Iris pigment epithelial cell (primary cell): ENCODE measurements around the gene ACSL6.

ENCODE experiments used
- DNase-seq: peaks from one replicate; pipeline ENCODE4 v3.0.0-alpha.2; 2011; ENCODE audit warnings: low read depth

ACSL6 gene

DNA sequence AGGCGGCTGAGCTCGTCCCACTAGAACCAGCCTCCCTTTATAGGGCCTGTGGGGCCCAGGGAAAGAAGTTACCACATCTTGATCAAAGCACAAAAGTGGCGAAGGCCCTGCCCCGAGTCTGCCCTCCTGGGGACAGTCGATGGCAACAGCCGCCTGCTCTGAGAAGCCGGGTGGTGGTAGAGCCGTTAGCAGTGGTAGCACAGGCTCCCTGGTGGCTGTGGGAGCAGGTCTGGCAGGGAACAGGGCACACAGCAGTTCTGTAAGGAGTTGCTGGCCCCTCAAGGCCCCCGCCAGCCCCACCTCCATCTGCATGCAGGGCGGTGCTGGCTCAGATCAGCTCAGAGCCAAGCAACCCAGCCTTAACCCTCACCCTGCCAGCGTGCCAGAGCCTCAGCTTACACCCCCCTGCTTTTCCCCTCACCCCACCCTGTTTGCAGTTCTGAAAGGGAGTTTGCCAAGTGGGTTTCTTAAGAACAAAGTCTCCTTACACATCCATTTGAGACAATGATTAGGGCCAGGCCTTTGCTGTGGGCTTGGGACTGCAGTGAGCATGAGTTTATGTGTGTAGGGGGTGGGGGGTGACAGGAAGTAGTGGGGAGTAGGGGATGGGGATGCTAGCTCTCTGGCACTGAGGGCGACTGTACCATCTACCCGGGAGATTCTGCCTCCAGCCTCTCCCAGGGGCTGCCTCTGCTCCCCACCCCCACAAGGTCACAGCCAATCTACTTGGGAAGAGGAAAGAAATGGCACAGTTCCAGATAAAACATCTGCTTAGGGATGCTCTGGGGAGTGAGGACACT lies 11.8 kb downstream of the ACSL6 start:
- DNase-seq = no peak

DNA sequence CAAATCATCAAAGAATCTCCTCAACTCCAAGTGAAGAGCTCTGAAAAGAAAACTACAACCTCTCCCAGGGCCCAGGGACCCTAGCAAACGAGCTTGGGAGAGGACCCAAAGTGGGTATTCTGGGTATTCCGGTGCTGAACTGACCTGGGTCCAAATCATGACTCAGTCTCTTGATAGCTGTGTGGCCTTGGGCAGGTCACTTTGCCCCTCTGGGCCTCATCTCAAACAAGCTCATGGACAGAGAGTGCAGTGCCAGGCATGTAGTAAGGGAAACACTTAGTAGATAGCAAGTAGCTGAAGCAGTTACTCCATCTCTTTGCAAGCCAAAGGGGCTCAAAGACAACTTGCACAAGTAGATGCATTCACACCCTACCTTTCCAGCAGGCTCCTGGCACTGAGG lies 12.4 kb downstream of the ACSL6 start:
- no peak for DNase-seq

DNA sequence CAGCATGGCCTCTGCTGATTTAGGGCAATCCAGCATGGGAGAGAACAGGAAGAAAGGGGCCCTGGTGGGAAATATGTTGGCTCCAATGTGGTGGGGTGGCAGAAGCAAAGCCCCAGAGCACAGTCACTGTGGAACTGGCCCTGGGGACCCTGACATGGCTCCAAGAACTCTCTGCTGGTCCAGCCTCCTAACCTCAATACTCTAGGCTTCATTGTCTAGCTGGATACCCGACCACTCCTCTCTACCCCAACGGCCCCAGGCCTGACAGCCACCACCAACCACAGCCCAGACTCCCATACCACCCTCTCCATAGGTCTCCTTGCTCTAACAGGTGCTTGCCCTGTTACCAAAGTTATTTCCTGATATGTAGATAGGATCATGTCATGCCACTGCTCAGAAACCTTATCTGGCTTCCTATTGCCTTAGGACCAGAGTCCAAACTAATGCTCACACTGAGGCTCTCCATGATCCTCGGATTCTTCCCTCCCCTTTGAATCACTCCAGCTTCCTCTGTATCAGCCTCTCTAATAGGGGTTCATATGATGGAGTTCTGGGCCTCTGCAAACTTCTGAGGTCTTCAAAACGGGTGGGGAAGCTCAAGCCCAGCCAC lies 12.9 kb downstream of the ACSL6 start:
- DNase-seq = no peak

DNA sequence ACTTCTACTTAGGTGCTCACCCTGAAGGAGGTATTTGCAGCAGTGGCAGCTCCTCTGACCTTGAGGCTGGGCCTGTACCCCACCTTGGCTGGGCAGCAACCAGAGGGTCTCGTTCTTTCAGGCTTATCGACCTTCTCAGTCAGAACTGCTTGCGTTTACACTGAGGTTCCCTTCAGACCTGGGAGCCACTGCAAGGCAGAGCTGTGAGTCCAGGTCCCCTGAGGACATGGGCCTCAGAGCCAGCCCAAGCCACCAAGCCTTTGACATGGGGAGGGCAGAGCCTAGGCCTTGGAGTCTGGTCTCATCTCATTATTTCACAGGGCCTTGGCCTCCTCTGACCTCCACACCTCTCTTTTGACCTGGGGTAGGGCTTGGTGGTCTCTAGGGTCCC lies 13.7 kb downstream of the ACSL6 start:
- DNase-seq = no peak

DNA sequence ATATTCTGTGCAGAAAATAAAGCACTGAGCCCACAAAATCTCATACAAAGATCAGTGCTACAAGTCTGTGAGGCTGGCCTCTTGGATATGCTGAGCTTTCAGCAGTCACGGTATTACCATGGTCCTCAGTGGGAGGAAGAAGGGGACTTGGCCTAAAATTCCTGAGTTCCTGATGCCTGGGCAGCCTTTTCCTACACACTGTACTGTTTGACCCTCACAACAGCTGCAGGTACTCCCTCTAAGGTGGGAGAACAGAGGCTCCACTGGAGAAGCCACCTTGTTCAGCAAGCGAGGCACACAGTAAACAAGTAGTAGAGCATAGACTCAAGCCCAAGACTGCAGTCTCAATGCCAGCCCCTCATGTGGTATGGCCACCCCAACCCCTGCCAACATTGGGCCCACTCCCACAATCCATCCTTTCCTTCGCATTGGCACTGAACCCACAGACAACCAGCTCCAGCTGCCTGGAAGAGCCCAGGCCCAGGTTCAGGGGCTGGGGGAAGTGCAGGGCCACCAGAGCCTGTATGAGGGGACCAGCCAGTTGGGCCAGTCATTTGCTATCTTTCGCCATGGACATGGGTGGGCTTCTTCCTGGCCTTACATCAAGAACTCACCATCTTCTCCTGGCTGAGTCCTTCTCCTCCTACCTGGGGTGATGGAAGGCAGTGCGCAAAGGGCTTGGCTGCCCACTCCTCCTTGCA lies 14.3 kb downstream of the ACSL6 start:
- DNase-seq = no peak

DNA sequence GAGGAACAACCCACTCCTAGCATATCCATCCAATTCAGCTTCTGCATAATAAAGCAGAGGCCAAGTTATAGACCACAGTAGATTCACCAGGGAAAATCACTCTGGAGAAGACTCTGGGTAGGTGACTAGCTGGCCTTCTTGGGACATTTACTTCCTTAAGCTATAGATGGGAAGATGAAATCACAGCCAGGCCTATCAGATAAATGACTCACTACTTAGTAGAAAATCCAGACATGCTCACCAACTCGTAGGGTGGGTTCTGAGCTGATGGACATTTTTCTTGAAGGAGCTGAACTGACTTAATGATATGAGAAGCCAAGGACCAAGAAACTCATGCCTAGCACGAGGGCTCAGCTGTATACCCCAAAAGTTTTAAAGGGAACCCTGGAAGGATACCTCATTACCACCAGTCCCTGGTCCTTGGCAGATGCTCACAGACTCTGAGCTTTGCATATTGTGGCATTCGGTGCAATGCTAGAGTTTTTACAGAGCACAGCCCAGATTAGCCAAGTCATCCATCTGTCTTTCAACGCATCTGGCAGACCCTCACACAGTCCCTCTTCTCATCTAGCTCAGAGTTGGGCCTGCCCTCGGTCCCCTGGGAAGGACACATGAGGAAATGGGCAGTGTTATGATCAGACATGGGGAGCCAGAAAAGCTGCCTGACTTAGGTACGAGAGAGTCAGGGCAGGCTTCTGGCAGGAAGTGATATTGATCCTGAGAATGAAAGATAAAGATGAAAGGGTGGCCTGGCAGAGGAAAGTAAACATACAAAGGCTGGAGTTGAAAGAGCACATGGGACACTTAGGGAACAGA lies 15.0 kb downstream of the ACSL6 start:
- DNase-seq = no peak

DNA sequence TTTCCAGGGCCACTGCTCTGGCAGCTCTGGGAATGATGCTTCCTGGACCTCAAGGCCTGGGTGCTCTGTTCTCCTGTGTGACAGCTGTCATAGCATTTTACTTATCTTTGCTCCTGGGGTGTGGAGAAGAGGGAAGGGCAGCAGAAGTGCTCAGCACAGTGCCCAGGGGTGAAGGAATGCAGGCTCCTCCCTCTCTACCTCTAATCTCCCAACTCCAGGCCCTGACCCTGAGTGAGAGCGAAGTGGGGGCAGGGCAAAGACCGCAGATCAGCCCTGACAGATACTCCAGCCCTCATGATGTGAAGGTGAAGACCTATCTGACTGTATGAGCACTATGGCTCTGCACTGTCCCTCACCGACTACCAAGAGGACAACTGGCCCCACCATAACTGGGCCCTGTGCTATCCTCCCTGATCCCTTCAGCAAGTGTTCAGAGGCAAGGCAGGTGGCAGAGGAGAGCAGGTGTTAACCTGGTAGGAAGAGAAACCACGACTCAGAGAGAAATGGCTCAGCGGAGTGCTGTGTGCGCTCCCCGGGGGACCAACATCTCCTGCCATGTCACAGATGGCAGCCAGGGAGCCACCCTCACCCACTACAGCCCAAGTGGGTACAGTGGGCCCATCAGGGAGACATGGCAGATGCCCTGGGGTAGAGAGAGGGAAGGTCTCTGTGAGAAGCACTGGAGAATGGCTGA lies 16.8 kb downstream of the ACSL6 start:
- DNase-seq = no peak

DNA sequence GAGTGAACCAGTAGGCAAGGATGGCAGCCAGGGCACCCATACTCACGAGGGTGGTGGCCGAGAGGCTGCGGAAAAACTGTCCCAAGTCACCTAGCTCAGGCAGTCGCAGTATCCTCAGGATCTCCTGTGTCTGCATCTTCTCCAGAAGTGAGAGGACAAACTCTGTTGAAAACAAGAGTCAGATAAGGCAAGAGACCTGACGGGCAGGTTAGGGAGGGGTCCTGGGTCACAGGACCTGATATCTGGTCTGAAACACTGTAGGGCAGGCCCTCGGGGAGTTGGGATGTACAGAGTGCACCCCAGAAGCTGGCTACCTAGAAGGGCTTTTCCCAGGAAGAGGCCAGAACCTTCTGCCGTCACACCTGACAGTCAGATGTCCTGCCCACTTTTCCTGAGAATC lies 17.4 kb downstream of the ACSL6 start:
- DNase-seq = no peak

DNA sequence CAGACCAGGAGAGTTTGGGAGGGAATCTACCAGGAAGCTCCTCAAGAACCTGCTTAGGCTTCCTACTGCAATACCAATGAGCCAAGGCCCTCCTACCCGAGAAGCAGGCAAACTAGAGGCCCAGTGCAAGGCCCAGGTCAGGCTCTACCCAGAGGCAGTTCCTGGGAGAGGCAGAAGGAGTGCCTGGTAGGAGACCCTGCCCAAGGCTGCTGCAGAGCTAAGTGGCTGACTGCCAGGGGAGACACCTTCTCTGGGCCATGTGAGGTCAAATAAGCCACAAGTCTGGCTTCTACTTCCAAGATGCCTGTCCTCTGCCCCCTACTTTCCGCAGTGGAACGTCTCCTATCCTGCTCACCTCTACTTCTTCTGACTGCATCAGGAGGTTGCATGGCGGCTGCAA lies 17.8 kb downstream of the ACSL6 start:
- no peak for DNase-seq

DNA sequence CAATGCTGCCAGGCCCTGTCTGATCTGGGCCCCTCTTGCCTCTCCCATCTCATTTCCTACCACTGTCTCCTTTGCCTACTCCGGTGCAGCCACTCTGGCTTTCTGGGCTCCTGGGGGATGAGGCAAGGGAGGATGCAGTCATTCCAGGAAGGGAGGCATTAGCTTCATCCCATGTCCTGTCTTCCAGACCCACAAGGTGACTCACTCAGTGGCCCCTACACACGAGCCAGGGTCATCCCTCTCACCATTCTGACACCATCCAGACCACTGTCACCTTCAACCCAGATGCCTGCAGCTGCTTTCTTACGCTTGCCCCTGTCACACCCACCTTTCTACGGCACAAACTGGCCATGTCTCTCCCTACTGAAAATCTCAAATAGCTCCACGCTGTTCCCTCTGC lies 19.1 kb downstream of the ACSL6 start:
- DNase-seq = no peak

DNA sequence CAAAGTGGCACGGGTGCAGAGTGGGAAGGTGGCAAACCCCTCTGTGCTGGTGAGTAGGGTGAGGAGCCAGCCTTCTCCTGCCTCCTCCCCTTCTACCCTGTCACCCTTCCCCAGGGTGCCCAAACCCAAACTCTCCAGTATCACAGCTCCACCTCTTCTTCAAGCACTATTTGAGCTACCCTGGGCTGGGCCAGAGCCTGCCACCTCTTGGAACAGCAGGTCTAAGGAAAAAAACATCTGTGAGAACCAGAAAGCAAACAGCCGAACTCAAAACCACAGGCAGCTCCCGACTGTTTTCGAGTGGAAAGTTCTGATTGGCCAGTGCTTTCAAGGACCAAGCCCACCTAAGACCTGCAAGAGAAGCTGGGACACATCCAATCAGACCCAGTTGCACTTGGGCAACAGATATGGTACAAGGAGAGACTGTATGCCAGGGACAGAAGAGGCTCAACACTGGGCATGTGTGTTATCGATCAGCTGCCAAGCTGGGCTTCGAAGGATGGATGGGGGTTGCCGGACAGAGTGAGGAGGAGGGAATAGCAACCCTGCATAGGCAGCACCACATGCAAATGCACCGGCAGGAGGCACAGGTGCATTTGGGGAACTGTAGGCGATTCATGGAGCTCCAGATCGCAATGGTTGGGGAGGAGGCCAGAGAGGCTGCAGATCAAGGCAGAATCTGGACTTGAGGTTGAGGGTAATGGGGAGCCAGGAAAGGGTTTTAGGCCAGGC lies 19.7 kb downstream of the ACSL6 start:
- DNase-seq = no peak

DNA sequence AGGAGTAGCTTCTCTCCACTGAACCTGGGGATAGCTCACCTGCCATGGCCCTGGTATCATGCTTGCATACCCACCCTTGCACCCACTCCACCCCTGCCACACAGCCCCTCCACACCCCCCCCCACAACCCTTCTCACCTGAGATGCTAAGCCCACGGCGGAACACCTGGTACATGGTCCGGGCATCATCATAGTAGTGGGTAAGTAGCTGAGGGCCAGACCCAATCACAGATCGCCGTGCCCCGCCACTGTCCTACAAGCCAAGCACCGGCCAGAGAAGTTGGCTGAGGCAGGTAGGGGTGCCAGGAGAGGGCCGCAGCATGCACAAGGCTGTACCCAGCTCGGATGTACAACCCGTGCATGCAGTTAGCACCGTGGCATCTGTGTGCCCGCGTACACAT lies 20.7 kb downstream of the ACSL6 start:
- no peak for DNase-seq

DNA sequence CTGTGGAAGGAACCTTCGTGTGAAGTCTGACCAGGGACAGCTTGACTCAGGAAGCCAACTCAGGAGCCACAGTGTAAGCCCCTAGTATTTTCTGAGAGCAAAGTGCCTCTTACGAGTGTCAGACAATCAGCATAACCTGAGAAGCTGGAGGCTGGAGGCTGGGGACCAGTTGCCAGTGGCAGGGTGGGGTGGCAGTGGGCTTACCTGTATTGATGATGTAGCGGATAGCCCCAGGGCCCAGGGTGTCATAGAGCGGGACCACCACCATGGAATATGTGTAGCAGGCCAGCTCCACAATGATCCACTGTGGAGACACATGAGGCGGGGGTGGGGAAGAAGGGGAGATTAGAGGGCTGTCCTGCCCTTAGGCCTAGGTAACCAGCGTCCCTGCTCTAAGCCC lies 22.9 kb downstream of the ACSL6 start:
- DNase-seq = no peak

DNA sequence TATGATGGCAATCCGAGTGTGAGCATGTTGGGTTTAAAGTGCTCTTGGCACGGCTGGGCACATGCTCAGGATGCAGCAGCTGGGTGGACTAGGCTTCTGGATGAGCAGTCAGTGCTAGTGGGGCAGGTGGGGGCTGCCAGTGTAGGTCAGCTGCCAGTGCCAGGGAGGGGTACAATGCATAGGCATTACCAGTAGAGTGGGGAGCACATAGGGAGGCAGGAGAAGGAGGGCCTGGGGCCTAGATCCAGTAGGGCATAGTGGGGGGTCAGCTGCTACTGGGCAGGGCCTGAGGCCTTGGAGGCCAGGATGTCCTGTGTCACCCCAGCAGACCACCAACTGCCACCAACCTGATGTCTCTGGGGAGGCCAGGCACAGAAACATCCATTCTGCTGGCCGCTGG lies 24.2 kb downstream of the ACSL6 start:
- DNase-seq = no peak

DNA sequence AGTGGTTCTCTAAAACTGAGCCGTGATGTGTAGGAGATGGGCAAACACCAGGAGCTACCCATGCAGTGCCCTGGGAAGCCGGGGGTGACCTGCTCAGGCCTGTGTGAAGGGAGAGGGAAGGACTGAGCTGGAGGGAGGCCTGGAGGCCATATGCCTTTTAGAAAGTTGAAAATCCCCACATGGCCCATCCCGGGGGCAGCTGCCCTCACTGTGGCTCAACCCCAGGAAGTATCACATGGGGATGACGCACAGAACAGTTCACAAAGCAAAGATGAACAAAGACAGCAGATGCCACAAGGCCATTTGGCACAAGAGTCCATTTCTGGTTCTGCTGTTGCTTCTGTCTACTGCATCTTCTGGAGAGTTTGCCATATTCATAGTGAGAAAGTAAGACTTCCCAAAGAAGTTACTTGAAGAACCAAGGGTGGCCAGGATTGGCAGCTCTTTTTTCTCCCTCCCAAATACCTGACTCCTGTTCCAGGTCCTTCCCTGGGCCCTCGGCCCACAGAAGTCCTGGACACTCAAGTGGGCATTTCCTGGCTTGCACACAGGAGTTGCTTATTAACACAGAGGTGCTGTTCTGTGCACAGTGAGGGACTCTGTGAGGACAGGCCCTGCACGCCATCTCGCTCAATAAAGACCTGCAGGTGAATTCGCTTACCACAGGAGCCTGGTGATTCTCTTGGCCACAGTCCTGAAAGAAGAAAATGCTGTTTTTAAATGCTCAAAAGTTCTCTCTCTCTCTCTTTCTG lies 25.1 kb downstream of the ACSL6 start:
- DNase-seq = no peak

DNA sequence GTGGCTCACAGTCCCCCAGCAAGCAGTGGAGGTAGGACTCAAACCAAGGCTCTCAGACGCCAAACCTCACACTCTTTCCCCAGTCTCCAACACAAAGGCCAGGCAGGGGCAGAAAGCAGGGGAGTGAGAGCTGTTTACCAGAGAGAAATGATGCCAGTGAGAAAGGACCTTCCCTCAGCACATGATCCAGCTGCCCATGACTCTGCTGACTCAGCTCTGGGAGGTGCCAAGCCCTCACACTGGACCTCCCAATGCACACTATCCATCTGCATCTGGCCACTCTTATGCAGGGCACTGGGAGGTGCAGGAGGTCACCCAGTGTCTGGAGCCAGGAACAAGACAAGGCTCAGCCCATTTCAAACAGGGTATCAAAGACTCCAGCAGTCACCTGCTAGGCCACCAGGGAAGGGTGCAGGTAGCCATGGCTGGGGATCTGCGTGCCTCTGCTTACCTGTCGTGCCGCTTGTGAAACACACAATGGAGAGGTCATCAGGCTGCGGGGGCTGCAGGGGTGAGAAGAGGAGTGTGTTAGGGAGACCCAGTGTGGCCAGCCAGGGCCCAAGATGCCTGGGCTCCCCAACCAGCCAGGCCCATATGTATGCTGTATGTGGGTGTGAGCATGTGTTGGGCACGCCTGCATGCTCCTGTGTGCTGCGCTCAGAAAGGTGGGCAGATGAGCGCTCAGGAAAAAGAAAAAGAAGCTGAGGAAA lies 26.3 kb downstream of the ACSL6 start:
- no peak for DNase-seq

DNA sequence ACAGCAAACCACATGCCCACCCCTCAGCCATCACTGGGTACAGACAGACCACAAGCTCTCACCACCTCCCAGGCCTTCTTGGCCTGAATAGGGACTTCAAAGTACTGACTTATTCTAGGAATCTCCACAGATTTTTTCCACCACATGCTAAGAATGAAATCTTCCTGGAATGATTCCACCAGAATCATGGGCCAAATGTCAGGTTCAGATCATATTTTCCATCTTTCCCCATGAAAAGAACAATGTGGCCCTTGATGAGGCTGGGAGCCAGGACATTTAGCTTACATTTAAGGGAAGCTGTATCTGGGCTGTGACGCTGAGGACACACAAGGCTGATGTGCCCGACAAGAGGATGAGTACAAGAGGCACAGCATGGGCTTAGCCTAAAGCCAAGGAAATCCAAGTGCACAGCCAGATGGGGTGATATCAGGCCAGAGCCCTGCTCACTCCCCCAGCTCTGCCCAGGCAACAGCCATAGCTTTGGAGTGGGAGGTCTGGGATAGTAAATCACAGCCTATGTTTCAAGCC lies 28.1 kb downstream of the ACSL6 start:
- no peak for DNase-seq

DNA sequence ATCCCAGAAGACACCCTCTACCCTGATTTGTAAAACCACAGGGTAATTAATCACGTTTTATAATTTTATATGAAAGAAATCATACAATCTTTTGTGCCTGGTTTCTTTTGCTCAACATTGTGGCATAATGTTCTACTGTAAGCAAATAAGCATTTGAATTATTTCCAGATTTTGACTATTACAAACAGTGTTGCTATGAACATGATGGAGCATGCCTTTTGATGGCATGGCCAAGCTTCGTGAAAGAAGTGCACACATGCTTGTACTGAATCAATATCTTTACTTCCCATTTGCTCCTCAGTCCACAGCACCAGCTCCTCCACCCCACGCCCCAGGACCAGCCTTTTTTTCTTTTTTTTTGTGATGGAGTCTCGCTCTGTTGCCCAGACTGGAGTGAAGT lies 29.9 kb downstream of the ACSL6 start:
- DNase-seq = no peak

DNA sequence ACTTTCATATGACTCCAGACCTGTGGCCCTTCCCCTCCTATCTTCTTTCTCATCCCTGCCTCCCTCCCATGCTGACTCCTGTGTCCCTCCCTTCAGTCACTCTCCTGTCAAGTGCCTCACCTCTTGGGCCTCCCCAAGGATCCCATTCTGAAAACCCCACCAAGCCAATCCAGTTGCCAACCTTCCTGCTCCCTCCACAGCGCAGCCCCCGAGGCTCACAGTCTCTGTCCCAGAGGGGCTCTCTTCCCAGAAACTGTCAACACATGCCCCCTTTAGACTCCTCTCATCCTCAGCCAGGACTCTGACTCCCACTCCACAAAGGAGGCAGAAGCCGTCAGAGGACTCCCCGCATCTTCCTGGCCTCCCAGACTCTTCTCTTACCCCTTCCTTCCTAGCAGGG lies 30.8 kb downstream of the ACSL6 start:
- no peak for DNase-seq

DNA sequence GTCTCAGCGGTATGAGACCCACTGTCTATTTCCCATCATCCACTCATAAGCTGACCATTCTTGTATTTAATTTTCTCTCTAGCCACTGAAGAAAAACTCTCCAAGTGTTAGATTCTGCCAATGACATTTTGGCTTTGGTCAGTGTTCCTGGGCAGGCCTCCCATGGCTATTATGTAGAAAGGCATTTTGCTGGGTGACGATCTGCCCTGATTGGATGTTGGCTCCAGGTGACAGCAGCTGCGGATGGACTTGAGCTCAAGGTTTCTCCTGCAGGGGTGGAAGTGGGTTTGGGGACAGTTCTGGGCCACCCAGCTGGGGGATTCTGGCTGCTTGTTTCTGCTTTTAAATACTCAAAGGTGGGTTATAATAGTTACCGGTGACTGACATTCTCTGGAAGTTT lies 31.6 kb downstream of the ACSL6 start:
- DNase-seq = no peak
